NCI-H2029 (cell line): ENCODE data around the gene EBF4.
"Not testable (repeated sequence)": the region's sequence is repeated elsewhere in the genome, so short reads cannot be mapped to it uniquely, and the experiment has no call there.

Experiments
- DNase-seq: peaks from one replicate; lab custom pipeline; 2025; lab: John Stamatoyannopoulos, UW

Gene EBF4

DNA sequence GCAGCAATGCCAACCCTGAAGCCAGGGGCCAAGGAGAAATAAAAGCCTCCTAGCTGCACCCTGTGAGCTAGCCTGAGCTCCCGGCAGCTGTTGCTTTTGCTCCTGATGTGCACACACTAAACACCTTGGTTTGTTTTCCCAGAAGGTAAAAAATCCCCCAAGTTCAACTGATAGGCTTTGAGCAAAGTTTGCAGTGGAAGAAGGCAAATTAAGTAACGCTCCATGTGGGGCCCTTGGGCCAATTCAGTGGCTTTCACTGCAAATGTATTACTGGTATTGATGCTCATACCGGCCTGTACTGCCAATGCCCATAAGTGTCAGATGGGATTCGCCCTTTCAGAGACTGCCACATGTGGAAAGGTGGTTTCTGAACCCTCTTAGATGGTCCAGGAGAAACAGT is 19.1 kb upstream of the EBF4 start:
- no peak for DNase-seq

DNA sequence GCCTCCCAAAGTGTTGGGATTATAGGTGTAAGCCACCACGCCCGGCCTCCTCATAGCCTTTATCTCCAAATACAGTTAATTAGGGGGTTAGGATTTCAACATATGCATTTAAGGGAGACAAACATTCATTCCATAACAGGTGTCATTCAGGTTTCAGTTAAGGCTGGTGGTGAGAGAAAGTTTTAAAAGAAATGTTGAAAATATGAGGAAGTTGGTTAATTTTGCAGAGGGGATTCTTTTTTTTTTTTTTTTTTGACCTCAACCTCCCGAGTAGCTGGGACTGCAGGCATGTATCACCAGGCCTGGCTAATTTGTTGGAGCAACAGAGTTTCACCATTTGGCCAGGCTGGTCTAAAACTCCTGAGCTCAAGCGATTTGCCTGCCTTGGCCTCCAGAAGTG is 12.5 kb upstream of the EBF4 start:
- DNase-seq: no peak

DNA sequence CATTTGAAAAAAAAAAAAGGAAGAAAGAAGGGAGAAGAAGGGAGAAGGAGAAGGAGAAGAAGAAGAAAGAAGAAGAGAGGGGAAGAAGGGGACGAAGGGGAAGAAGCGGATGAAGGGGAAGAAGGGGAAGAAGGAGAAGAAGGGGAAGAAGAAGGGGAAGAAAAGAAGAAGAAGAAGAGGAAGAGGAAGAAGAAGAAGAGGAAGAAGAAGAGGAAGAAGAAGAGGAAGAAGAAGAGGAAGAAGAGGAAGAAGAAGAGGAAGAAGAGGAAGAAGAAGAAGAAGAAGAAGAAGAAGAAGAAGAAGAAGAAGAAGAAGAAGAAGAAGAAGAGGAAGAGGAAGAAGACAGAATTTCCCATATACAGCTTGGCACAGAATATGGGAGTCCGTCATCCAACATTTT is 10.5 kb upstream of the EBF4 start:
- not testable (repeated sequence) for DNase-seq

DNA sequence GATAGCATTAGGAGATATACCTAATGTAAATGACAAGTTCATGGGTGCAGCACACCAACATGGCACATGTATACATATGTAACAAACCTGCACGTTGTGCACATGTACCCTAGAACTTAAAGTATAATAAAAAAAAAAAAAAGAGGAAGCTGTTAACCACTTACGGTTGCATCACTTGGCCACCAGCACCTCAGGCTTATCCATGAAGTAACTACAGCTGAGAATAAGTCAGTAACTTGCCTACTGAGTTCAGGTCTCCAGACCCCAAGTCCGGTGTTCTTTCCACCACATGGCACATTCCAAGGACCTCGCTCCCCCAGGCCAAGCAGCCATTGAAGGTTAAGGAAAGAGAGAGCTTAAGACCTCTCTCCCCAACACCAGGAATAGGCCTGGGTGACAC is 7.8 kb upstream of the EBF4 start:
- DNase-seq: not testable (repeated sequence)

DNA sequence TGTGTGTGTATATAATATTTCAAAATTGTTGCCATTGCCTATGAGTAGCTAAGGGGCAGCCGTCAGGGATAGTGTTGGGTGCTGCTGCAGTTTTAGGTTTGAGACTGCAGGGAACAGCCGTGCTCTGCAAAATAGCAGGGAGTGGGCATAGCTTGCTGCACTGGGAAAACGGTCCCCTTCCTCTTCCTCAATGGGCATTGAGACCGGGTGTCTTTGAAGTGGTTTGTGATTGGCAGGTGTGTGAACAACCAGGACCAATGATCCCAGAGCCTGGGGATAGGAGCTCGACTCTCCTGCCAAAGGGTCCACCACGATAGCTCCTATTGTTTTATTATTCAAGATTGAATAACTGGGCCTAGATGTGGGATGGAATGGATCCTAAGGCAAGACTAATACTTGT is 5.1 kb upstream of the EBF4 start:
- DNase-seq: no peak

DNA sequence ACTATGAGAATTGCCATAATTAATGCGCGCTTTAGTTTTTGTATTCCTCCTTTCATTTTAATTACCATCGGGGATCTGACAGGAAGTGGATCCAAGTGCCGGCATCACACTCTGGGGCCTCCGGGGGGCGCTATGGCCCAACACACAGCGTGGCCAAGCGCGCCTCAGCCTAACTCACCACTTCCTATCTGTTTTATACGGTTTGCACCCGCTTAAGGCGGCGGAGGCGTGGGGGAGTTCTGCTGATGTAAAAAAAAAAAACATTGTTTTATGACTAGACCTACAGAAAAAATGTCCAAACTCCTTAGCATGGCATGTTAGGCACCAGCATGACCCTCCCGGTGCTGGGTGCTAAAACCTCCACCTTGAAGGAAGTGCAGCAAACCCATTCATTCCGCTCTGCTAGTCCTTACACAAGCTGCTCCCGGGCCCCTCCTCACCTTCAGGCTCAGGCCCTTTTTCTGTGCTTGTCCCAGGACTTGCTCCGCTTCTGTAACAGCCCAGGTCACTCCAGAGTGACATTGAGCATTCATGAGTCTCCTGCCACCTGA is 4.5 kb upstream of the EBF4 start:
- DNase-seq: peak; percentile 9

DNA sequence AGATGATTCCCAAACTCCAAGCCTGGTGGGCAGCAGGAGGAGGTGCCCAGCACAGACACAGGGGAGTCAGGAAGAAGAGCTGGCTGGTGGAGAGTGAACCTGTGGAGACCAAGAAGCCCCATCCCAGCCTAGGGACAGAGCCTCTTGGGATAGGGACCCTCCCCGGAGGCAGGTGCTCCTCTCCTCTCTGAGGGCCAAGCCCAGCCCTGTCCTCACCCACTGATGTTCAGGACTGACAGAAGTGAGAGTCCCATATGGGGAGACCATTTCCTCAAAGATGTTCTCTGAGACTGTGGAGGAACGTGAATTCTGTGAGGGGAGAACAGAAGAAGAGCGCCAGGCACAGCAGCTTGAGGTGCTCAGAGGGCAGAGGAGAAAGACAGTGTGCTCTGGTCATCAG is 2.4 kb upstream of the EBF4 start:
- no peak for DNase-seq

DNA sequence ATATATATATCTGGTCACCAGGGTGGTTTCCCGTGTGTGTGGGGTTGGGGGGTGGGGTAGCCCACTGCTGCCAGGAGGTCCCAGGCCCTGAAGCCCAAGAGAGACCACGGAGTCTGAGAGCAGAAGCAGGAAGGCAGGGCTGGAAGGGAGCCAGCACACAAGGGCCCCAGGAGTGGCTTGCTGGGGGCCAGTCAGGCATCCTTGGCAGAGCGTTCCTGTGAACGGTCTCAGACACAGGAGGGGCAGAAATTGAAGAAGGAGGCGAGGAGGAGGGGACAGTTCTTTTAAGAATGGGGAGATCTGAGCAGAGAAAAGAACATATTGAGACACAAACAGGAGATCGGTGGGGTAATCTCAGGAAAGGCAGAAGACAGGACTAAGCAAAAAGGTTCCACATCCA is 1.9 kb upstream of the EBF4 start:
- DNase-seq: no peak

DNA sequence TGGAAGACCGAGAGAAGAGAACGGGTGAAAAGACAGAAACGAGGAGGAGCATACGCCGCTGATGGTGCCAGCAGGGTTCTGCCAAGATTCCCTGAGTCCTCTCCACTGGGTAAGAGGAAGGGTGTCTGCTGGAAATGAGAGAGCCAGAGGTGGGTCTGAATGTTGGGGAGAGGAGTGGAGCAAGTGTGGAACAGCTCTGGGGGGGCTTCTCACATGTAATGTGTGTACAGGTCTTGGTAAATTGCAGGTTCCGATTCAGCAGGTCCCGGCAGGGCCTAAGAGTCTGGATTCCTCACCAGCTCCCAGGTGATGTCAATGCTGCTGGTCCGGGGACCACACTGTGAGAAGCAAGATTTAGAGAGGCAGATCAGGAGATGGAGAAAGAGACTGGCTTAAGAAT is 1.5 kb upstream of the EBF4 start:
- no peak for DNase-seq

DNA sequence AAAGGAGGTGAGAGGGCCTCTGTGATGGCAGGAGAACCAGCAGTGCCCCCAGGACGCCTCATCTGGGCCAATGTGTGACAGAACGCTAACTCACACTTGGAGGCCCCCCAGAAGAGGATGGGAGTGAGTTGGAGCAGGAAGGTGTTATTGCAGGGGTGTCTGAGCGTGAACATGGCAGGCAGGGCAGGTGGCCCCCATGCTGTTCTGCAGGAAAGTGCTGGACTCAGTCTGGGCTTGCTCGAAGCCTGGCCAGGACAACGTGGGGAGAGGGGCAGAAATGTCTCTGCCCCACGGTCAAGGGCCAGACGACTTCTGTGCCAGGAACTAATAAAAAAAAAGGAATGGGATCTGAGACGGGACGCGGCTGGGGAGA is 931 bp upstream of the EBF4 start:
- no peak for DNase-seq

DNA sequence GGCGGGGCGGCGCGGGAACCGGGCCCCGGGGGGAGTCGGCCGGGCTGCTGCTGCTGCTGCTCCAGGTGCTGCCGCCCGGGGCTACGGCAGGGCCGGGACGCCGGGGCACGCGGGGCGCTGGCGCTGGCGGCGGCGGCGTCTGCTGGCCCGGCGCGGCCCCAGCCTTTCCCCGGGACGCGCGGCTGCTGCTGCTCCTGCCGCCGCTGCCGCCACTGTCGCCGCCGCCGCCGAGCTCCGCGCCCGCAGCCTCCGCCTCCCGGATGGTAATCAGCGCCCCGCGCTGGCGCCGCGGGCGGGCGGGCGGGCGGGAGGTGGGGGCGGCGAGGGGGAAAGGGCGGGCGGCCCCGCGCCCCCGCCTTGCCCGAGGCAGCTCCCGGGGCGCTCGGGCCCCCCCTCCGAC is 306 bp downstream of the EBF4 start:
- peak; percentile 3 for DNase-seq

DNA sequence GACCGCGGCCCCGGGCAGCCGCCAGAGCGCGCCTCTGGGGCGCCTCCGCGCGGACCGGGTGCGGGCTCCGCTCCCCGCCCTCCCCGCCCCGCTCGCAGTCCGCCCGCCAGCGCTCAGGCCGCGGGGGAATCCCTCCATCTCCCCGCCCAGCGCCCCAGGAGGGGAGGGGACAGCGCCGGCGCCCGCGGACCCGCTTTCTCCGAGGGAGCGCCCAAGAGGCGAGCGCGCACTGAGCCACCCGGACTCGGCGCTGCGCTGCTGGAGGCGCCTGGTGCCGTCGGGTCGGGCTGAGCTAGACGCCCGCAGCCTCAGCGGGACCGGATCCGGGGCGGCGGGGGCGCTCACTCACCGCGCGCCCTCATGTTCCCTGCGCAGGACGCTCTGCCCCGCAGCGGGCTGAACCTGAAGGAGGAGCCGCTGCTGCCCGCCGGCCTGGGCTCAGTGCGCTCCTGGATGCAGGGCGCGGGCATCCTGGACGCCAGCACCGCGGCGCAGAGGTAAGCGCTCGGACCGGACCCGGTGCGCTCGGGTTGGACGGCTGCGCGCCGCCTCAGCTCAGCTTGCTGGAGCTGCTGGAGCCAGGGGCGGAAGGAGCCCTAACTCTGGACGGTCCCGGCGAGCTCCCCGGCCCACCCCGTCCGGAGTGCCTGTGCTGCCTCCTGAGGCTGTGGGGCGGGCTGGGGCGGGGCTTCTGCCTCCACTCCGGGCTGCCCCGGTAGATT is 867 bp downstream of the EBF4 start:
- DNase-seq: no peak

DNA sequence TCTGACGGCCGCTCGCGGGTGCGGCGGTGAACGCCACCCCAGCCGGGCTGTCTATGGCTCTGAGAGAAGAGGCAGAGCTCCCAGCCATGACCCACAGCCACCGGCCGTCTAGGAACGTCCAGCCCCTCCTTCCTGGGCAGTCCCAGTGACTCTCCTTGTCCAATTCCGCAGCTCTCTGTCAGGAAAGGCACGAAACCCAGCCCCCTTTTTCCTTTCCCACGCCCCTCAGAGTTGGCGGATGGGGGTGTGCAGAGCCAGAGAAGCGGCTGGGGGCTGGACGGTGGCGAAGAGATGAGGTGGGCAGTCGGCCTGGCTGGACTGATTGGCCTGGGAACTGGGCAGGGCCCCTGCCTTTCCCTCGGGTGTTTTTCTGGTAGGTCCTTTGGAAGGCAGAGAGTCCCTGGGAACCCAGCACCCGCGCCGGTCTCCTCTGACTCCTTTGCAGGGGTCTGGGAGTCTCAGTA is 1.5 kb downstream of the EBF4 start:
- DNase-seq: no peak

DNA sequence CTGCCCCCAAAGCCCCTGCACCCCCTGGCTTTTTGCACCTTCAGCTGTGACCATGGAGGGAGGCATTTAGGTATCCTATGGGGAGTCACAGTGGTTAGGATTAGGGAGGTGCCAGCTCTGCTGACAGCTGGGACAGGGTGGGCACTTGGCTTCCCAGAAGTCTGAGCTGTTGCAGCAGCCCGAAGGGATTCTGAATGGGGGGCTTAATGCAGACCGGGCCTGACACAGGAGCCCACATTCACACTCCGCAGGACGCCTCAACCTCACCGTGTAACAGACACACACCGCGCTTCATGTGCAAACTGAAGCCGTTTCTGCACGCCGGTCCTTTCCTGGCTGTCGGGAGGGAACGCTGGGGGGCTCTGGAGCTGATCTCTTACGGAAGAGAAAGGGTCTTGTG is 1.9 kb downstream of the EBF4 start:
- no peak for DNase-seq

DNA sequence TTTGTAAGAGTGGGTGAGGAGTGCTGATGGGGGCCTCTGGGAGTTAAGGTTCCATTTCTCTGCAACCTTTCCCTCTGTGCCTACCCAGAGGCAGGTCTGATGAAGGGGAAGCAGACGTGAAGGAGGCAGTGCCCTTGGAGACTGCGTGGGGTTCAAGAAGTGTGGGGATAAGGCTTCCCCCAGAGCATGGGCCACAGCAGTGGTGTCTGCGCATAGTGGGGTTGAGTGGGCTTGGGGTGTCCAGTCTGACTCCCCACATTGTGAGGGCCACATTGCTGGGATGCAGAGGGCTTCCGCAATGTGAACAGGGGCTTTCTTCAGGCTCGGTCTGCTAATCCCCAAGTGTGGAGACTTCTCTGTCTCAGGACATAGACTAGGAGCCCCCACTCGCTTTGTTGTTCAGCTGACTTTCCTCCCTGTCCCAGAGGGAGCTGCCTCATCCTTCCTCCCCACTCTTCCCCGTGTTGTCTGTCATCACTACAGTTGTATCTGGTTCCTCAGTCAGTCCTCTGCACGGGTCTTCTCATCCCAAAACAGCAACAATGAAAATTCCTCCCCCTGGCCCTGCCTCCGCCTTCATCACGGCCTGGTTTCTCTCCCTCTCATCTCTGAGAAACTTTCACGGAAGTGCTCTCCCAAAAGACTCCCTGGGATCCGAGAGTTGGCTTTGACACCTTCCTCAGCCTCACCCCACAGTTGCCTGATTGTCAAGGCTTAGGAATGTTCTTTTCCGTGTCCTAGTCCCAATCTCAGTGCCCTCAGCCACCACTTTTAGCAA is 2.8 kb downstream of the EBF4 start:
- no peak for DNase-seq

DNA sequence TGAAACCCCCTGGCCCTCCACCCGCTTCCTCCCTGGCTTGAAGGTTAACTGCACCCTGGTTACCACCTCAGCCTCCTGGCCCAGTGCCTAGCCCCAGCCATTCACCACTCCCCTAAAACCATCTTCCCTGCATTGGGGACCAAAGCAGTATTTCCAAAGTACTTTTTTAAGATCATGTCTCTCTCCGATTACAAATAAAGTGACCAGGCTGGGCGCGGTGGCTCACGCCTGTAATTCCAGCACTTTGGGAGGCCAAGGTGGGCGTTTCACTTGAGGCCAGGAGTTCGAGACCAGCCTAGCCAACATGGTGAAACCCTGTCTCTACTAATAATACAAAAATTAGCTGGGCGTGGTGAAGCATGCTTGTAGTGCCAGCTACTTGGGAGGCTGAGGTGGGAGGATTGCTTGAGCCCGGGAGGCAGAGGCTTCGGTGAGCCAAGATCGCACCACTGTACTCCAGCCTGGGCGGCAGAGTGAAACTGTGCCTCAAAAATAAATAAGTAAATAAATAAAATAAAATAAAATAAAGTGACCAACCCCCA is 3.5 kb downstream of the EBF4 start:
- not testable (repeated sequence) for DNase-seq

DNA sequence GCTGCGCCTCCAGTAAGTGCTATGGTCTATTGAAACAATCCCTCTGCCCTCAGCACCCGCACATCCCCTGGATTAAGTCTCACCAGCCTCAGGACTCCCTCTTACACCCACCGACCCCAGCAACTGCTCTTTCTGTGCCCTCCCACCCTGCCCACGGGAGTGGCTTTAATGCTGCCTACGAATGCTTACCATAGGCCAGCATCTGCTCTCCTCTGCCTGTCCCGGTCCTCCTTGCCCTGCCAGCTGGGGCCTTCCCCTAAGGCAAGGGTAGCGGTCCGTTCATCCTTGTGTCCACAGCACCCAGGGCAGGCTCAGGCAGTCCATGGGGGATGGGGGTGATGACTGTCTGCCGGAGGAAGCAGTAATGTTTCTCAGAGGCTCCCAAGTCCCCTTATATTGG is 4.1 kb downstream of the EBF4 start:
- no peak for DNase-seq

DNA sequence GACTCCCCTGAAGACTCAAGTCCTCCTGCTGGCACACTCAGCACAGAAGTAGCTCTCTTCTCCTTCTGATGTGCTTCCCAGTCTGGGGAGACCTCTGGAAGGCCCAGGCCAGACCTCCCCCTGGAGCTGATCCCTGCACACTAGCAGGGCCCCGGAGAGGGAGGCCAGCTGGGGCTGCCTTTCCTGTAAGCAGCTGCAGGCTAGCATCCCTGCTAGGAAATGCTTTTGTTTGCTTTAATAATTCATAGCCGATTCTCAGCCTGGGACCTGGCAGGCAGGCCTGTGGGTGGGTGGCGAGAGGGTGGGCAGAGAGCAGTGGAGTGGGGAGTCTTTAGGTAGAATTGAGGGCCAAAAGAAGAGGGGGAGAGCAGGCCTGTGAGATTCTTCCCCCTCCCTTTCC is 5.2 kb downstream of the EBF4 start:
- DNase-seq: no peak

DNA sequence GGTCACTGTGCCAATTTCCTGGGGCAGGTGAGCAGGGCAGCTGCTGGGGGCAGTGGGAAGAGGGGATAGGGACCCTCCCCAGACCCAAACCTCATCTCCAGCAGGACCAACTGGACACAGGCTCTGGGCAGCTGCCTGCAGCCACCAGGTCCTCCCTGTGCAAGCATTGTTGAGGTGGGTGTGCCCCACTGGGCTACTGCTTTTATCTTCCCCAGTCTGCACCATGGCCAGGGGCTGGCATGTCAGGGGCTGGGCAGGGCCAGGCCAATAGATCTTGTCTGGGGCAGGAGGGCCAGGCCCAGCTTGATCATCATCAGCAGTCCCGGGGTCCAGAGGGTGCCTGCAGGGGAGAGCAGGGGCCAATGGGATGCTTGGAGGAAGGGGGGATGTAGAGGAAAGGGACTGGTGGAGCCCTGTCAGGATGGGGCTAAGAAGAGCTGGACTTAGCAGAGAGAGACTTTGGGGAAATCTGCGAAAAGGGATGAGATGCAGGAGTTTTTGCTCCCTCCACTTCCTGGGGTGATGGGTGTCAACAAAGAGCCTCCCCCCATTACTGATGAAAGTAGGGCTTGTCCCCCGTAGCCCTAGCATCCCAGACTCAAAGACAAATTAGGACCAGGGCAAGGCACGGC is 5.7 kb downstream of the EBF4 start:
- DNase-seq: no peak

DNA sequence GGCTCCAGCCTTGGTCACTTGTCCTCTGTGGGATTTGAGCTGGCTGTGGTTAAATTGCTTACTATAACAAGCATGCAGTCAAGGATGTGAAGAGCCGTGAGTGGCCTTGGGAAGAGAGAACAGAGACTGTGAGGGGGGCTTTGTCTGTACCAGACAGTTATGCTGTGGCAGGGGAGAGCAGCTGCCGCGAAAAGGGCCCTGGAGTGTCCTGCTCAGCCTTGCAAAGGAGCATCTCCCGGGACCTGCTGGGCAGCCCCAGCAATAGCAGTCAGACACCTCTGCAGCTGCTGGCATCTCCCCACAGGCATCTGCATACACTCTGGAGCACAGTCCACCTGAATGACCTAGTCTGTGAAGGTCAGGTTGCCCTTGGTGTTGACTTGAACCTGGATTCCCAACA is 6.3 kb downstream of the EBF4 start:
- no peak for DNase-seq

DNA sequence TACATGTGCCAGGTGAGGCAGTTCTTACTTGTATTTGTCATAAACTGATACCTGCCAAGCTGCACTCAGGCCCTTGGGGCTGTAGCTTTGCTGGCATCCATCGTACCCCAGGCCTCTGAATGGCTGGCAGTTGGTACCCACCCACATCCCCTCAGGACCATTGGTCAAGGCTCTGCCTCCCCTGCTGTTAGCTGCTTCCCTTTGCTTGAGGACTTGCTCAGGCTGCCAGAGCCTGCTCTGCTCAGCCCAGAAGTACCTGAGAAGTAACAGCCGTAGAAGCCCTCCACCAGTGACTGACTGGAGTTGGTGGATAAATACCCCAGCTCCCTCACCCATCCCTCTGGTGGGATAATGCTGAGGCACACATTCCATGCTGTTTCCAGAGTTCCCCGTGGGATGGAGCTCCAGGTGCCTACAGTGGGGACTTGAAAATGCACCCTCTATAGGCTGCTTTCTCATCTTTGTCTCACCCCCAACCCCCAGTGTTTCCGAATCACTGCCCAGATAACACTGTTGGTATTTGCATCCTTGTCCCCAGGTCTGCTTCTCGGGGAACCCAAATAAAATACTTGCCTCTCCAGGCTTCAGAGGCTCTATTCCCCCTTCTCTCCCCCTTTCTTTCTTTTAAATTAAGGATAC is 7.3 kb downstream of the EBF4 start:
- DNase-seq: no peak

DNA sequence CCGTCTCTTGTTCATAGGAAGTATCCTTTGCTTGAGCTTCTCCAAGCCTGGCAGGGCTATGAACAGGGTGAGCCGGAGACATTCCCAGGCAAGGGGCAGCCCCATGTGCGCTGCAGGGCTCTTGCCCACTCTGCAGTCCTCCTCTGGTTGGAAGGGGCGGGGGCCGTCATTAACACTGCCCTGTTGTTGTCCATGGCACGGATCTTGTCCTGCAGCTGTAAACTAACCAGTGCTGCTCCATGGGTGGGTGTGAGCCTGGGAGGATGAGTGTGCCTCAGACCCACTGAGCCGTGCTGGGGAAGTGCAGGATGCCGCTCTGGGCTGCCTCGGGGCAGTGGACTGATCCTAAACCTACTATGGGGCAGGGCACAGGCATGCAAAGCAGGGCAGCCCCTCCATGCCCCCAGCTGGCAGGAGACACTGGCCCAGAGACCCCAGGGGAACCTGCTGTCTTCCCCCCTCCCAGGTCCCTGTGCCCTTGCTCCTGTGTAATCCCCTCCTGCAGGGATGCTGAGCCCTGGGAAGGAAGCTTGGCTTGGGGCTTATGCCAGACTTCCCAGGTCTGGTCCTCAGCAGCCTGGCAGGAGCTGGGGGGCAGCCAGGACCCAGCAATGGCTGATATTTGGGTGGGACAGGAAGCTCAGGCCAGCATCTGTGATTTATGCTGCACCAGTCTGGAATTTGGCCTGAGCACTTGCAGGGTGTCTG is 8.5 kb downstream of the EBF4 start:
- no peak for DNase-seq
